Esophagus (tissue), 2 donors: ENCODE measurements around the gene DMBT1. TPM values are rescaled to one million over a fixed set of nuclear protein-coding genes. Genes with fewer than 3 reads are reported as not detected.
"Not testable (repeated sequence)": the region's sequence is repeated elsewhere in the genome, so short reads cannot be mapped to it uniquely, and the experiment has no call there.

Experiments
- H3K27ac ChIP-seq, 2 donors: one replicate each; pipeline ENCODE4 v1.5.1; 2013; ENCODE audit warnings: low read depth in 2 of 2, mild to moderate bottlenecking in 2 of 2, inconsistent platforms in 1 of 2, low read length in 1 of 2, moderate library complexity in 1 of 2
- H3K27me3 ChIP-seq, 2 donors: one replicate each; pipeline ENCODE4 v1.6.1; 2013; ENCODE audit warnings: low read length in 2 of 2, control low read depth in 1 of 2, mild to moderate bottlenecking in 1 of 2; ENCODE audit not compliant: insufficient read depth in 2 of 2, control insufficient read depth in 1 of 2
- H3K36me3 ChIP-seq, 2 donors: one replicate each; pipeline ENCODE4 v1.6.1; 2013; ENCODE audit warnings: low read length in 1 of 2; ENCODE audit not compliant: control insufficient read depth in 2 of 2, insufficient read depth in 2 of 2
- H3K4me1 ChIP-seq, 2 donors: one replicate each; pipeline ENCODE4 v1.6.1; 2013; ENCODE audit warnings: low read length in 1 of 2; ENCODE audit not compliant: control insufficient read depth in 2 of 2, insufficient read depth in 2 of 2
- H3K4me3 ChIP-seq, 2 donors: one replicate each; pipeline ENCODE4 v1.5.1; 2013; ENCODE audit warnings: low read length in 2 of 2, mild to moderate bottlenecking in 2 of 2, low read depth in 1 of 2, moderate library complexity in 1 of 2
- H3K9me3 ChIP-seq, 2 donors: one replicate each; pipeline ENCODE4 v1.6.1; 2013; ENCODE audit warnings: mild to moderate bottlenecking in 2 of 2, low read depth in 1 of 2, low read length in 1 of 2, moderate library complexity in 1 of 2; ENCODE audit not compliant: control insufficient read depth in 2 of 2, insufficient read depth in 1 of 2
- WGBS, 2 donors: extraction: QIAGEN DNeasy Blood & Tissue Kit; methylation state at CpG; one replicate each; pipeline ENCODE4 v1.1.7; 2013; 5-methylcytosine and 5-hydroxymethylcytosine counted together
- polyA plus RNA-seq, 2 donors: library from polyadenylated mRNA; stranded (reverse); fragments of 200-250 nt; gene quantifications; one replicate each; pipeline ENCODE4 v1.2.3, GENCODE V29; 2013
- donor health status: healthy with polysubstance abuse.
- donor health status: Bipolar disorder and iron deficiency.

DMBT1 gene
- polyA plus RNA-seq, 2 donors = 0.16 to 0.35 TPM

DNA sequence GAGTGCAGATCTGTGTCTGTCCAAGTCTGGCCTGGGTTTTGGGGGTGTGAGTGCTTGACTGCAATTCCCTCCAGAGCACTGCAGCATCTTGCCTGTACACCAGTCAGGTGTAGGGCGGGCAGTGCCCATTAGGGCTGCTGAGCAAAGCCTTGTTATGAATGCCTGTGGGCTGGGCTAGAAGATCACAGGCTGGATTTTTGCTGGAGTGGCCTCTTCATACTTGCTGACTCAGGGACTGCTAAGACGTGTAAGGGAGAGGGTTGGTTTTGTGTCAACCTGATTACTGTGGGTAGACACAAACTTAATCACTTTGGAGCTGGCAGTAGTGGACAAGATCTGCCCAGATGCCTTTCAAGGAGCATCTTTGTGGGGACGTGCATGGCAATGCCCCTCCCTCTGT is 29.6 kb downstream of the DMBT1 start:
- Histone ChIP-seq H3K36me3 (no peaks in the 10 kb centered on the region), H3K9me3 (no peaks in the 10 kb centered on the region), H3K4me3 (no peak overlapping the region), H3K4me1 (no peaks in the 10 kb centered on the region), H3K27ac (no peak overlapping the region), H3K27me3 (no peaks in the 10 kb centered on the region)
- WGBS, 2 donors = 75 to 76% methylated on average over 3 of the region's 3 CpGs

DNA sequence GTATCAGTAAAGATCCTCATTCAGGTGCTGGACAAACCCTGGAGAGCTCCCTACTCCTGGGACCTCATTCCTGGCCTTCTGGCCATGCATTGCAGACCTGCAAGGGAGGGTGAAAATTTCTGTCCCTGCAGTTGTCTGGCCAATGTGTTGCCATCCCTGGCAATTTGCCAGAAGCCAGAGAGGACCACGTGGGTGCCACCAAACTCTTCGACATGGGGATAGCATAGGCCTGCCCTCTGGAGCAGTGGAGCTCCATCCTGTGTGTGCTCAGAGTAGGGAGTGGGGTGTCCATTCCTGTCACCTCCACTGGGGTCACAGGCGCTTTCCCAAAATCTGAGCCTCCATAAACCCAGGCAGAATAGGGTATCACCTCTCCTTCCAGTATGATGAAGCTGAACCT is 31.2 kb downstream of the DMBT1 start:
- Histone ChIP-seq H3K36me3 (no peaks in the 10 kb centered on the region), H3K4me3 (no peak overlapping the region), H3K27ac (no peak overlapping the region), H3K4me1 (no peaks in the 10 kb centered on the region), H3K27me3 (no peaks in the 10 kb centered on the region), H3K9me3 (no peaks in the 10 kb centered on the region)
- 71 to 77% methylated on average over 3 of the region's 3 CpGs for WGBS, 2 donors

DNA sequence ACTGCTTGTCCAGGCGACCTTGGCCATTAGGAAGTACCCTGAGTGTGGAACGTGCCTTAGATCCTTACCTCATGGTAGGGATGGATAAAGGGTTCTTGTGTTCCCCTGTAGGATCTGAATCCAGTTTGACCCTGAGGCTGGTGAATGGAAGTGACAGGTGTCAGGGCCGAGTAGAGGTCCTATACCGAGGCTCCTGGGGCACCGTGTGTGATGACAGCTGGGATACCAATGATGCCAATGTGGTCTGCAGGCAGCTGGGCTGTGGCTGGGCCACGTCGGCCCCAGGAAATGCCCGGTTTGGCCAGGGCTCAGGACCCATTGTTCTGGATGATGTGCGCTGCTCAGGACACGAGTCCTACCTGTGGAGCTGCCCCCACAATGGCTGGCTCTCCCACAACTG is 31.6 kb downstream of the DMBT1 start:
- WGBS, 2 donors = 84 to 88% methylated on average over 10 of the region's 10 CpGs
- Histone ChIP-seq H3K4me1 (no peaks in the 10 kb centered on the region), H3K27ac (no peak overlapping the region), H3K4me3 (no peak overlapping the region), H3K9me3 (no peaks in the 10 kb centered on the region), H3K27me3 (no peaks in the 10 kb centered on the region), H3K36me3 (no peaks in the 10 kb centered on the region)

DNA sequence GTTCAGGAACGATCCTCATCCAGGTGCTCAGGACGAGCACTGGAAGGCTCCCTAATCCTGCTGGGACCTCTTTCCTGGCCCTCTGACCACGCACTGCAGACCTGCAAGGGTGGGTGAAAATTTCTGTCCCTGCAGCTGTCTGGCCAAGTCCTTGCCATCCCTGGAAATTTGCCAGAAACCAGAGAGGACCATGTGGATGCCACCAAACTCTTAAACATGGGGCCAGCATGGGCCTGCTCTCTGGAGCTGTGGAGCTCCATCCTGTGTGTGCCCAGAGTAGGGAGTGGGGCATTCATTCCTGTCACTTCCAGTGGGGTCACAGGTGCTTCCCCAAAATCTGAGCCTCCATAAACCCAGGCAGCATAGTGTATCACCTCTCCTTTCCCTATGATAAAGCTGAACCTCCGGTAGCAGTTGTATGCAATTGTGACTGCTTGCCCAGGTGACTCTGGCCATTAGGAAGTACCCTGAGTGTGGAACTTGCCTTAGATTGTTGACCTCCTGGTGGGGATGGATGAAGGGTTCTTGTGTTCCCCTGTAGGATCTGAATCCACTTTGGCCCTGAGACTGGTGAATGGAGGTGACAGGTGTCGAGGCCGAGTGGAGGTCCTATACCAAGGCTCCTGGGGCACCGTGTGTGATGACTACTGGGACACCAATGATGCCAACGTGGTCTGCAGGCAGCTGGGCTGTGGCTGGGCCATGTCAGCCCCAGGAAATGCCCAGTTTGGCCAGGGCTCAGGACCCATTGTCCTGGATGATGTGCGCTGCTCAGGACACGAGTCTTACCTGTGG is 57.1 kb downstream of the DMBT1 start:
- no peaks in the 10 kb centered on the region for H3K36me3 ChIP-seq
- no peaks in the 10 kb centered on the region for H3K4me1 ChIP-seq
- H3K27me3 ChIP-seq = no peaks in the 10 kb centered on the region
- H3K9me3 ChIP-seq = no peaks in the 10 kb centered on the region
- H3K27ac ChIP-seq = no peak overlapping the region
- no peak overlapping the region for H3K4me3 ChIP-seq
- WGBS, 2 donors = 78 to 82% methylated on average over 10 of the region's 10 CpGs

DNA sequence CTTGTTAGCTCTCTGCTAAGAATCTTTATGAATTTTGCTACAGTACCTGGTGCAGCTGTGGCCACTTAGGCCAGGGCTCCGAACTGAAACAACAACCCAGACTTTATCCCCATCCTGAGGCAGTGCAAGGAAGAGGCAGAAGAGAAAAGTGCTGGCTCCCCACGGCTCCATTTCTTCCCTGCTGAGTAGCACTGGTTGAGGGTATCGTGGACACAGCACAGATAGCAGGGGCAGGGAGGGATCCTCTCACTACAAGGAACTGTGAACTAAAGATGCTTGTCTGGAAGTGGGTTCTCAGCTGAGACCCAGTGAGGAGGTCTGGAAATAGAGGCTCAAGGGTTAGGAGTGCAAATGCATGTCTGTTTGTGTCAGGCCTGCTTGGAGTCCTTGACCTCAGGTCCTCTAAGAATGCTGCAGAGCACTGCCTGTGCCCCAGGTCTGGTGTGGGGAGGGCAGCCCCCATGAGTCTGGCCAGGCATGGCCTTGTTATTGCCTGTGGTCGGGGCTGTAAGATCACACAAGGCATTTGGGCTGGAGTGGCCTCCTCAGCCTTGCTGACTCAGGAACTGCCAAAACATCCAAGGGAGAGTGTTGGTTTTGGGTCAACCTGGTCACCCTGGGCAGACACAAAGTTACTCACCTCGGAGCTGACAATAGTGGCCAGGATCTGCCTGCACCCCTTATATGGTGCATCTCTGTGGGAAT is 58.1 kb downstream of the DMBT1 start:
- peaks cover 0 to under 1% of the 10 kb centered on the region in 2 donors for H3K9me3 ChIP-seq
- no peaks in the 10 kb centered on the region for H3K36me3 ChIP-seq
- no peak overlapping the region for H3K4me3 ChIP-seq
- no peaks in the 10 kb centered on the region for H3K4me1 ChIP-seq
- no peak overlapping the region for H3K27ac ChIP-seq
- WGBS, 2 donors = 72 to 80% methylated on average over 5 of the region's 5 CpGs
- H3K27me3 ChIP-seq = no peaks in the 10 kb centered on the region

DNA sequence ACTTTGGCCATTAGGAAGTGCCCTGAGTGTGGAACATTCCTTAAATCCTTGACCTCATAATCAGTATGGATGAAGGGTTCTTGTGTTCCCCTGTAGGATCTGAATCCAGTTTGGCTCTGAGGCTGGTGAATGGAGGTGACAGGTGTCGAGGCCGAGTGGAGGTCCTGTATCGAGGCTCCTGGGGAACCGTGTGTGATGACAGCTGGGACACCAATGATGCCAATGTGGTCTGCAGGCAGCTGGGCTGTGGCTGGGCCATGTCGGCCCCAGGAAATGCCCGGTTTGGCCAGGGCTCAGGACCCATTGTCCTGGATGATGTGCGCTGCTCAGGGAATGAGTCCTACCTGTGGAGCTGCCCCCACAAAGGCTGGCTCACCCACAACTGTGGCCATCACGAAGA is 60.4 kb downstream of the DMBT1 start:
- not testable (repeated sequence) for H3K9me3 ChIP-seq, H3K36me3 ChIP-seq, H3K4me1 ChIP-seq, H3K4me3 ChIP-seq, H3K27ac ChIP-seq, H3K27me3 ChIP-seq
- WGBS, 2 donors = 93 to 94% methylated on average over 6 to 8 of the region's 8 CpGs

DNA sequence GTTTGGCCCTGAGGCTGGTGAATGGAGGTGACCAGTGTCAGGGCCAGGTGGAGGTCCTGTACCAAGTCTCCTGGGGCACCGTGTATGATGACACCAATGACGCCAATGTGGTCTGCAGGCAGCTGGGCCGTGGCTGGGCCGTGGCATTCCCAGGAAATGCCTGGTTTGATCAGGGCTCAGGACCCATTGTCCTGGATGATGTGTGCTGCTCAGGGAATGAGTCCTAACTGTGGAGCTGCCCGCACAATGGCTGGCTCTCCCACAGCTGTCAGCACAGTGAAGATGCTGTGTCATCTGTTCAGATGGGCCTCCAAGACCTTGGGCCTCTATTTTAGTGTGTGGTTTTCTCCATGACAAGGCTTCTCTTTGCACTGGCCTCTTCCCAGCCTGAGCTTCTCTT is 64.0 kb downstream of the DMBT1 start:
- no peaks in the 10 kb centered on the region for H3K27me3 ChIP-seq
- H3K4me3 ChIP-seq = no peak overlapping the region
- H3K9me3 ChIP-seq = peaks cover 0 to 6% of the 10 kb centered on the region in 2 donors
- no peaks in the 10 kb centered on the region for H3K4me1 ChIP-seq
- 88 to 89% methylated on average over 5 of the region's 5 CpGs for WGBS, 2 donors
- H3K27ac ChIP-seq = no peak overlapping the region
- no peaks in the 10 kb centered on the region for H3K36me3 ChIP-seq

DNA sequence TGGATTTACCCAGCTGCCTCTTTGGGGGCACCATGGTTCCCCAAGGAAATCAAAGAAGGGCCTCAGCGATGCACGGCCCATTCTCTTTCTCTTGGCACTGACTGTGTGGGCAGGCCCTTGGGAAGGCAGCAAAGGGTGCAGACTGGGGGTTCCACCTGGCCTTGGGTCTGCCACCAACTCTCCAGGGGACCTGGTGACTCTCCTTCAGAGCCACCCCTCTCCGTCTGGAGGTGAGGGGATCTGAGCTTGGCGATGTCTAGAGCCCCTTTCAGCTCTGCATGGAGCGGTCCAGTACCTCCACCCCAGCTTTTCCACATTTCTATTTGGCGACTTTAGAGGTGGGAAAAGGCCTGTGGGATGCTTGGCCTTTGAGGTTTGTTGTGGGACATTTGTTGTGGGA is 70.0 kb downstream of the DMBT1 start:
- no peaks in the 10 kb centered on the region for H3K4me1 ChIP-seq
- H3K9me3 ChIP-seq = peaks cover 0 to 2% of the 10 kb centered on the region in 2 donors
- no peak overlapping the region for H3K27ac ChIP-seq
- 89 to 93% methylated on average over 6 of the region's 6 CpGs for WGBS, 2 donors
- no peaks in the 10 kb centered on the region for H3K36me3 ChIP-seq
- H3K4me3 ChIP-seq = no peak overlapping the region
- no peaks in the 10 kb centered on the region for H3K27me3 ChIP-seq

DNA sequence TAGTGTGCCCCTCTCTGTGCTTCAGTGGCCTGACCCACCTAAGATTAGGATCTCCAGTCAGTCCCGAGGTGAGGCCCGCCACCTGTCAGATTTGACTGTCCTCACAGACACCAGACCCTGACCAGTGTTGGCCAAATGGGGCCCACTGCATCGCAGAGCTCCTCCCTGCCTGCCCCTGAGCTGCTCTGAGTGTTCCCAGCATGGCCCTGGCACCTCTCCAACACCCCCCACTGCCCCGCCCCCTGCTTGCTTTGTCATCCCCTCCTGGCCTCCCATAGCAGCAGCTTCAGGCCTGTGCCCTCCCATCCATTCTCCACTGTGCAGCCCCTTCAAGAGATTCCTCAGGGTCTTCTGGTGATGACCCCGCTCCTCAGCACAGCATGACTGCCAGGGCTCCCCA is 71.5 kb downstream of the DMBT1 start:
- Histone ChIP-seq H3K36me3 (no peaks in the 10 kb centered on the region), H3K4me3 (no peak overlapping the region)
- 74 to 79% methylated on average over 5 of the region's 5 CpGs for WGBS, 2 donors

DNA sequence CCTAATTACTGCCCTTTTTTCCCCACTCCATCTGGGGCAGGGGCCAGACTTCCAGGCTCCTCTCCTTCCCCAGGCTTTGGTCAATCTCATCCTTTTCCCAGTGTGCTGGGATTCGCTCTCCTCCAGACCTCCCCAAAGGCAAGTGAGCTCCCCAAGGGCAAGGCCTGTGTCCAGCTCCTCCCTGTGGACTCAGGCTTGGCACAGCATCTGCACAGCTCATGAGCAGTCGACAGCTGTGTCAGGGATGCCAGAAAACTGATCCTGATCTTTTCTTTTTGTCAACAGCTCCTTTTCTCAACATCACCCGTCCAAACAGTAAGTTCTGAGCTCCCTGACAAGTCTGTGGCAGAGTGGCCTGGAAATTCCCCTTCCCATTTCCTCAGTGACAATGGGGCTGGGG is 72.0 kb downstream of the DMBT1 start:
- no peak overlapping the region for H3K4me3 ChIP-seq
- 43 to 44% methylated on average over 3 of the region's 3 CpGs for WGBS, 2 donors
- no peak overlapping the region for H3K27ac ChIP-seq
- H3K4me1 ChIP-seq = no peaks in the 10 kb centered on the region
- H3K36me3 ChIP-seq = no peaks in the 10 kb centered on the region
- no peaks in the 10 kb centered on the region for H3K27me3 ChIP-seq
- H3K9me3 ChIP-seq = peaks cover 0 to 2% of the 10 kb centered on the region in 2 donors

More for the DNA sequence above, 71.5 kb downstream of the DMBT1 start:
- no peak overlapping the region for H3K27ac ChIP-seq
- H3K9me3 ChIP-seq = peaks cover 0 to 2% of the 10 kb centered on the region in 2 donors
- no peaks in the 10 kb centered on the region for H3K4me1 ChIP-seq
- H3K27me3 ChIP-seq = no peaks in the 10 kb centered on the region
